Measurements from ENCODE around the gene KLHL40. TPM values are rescaled to one million over a fixed set of nuclear protein-coding genes. Genes with fewer than 3 reads are reported as not detected.

Gene KLHL40
- total RNA-seq, 1 experiment from 2014 or later: not detected

DNA sequence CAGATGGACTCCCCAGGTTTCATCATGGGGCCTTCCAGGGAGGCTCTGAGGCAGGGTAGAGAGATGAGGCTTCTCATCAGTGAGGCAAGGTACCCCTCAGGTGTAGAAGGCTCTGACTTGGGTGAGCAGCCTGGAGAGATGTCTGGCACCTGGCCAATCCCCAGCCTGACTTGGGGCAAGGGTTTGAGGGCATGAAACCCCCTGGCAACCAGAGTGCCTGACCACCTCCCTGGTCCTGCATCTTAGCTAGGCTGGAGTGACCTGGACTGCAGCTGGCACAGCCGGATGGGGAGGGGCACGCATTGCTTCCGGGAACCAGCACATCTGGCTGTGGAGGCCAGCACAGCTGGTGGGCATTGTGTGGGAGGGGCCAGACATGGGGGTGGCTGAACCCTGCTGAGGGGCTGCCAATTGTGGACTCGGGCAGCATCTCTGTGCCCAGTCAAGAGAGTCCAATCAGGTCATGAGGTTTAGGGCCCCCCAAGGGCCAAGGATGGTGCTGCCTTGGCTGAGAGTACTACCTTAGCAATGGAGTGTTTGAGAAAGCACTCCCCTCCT is 29.9 kb upstream of the KLHL40 start:
- peak; percentile 38 for DNase-seq
- no peak overlapping the region for H3K9ac ChIP-seq (ENCODE audit: extremely low read depth, insufficient read length, low read length)

More for the DNA sequence above, 29.9 kb upstream of the KLHL40 start:
- Histone ChIP-seq H4K5ac (ENCODE audit: insufficient read length, low read depth, low read length) (no peak overlapping the region), H2BK15ac (ENCODE audit: low read depth, low read length) (no peak overlapping the region), H3K23me2 (ENCODE audit: insufficient read length, low read depth, low read length, poor library complexity, severe bottlenecking) (no peaks in the 10 kb centered on the region), H2BK120ac (ENCODE audit: low read depth, low read length, poor library complexity, severe bottlenecking) (no peak overlapping the region), H2BK5ac (ENCODE audit: insufficient read length, low read length) (no peak overlapping the region), H3K79me2 (ENCODE audit: insufficient read depth, low read length) (no peaks in the 10 kb centered on the region), H3K18ac (ENCODE audit: insufficient read length, low read depth, low read length) (no peak overlapping the region), H2BK12ac (ENCODE audit: insufficient read length, low read depth, low read length) (no peak overlapping the region), H3K27me3 (ENCODE audit: insufficient read depth, low read length) (no peaks in the 10 kb centered on the region), H3K23ac (ENCODE audit: insufficient read length, low read depth, low read length) (no peak overlapping the region), H3K27ac (ENCODE audit: insufficient read length, low read depth, low read length) (no peak overlapping the region), H3K56ac (ENCODE audit: insufficient read length, low read depth, low read length) (no peak overlapping the region), H2AFZ (ENCODE audit: low read length) (no peak overlapping the region), H3K14ac (ENCODE audit: insufficient read depth, low read length) (peak overlapping the region; percentile 47; the same call in 1 of the 2 replicates), H4K20me1 (ENCODE audit: control insufficient read depth, insufficient read depth, insufficient read length) (no peaks in the 10 kb centered on the region), H2AK5ac (ENCODE audit: insufficient read length, low read length) (no peak overlapping the region), H3K4me1 (ENCODE audit: insufficient read depth, low read length) (peaks cover 9% of the 10 kb centered on the region; the same call in 1 of the 2 replicates), H3K4me2 (ENCODE audit: insufficient read depth, insufficient read length, low read length) (no peak overlapping the region), H3K79me1 (ENCODE audit: insufficient read depth, low read depth, low read length, poor library complexity, severe bottlenecking) (no peaks in the 10 kb centered on the region), H3K9me3 (ENCODE audit: control insufficient read depth, low read depth, low read length) (no peaks in the 10 kb centered on the region), H4K91ac (ENCODE audit: insufficient read length, low read depth, low read length) (no peak overlapping the region), H3K4ac (ENCODE audit: low read depth, low read length) (no peak overlapping the region), H3T11ph (ENCODE audit: low read length) (no peak overlapping the region), H2BK20ac (ENCODE audit: low read depth, low read length, poor library complexity, severe bottlenecking) (no peak overlapping the region), H4K8ac (replicated peaks; ENCODE audit: insufficient read length, low read depth, low read length) (no peak overlapping the region)
- TF ChIP-seq, protein P1, sequence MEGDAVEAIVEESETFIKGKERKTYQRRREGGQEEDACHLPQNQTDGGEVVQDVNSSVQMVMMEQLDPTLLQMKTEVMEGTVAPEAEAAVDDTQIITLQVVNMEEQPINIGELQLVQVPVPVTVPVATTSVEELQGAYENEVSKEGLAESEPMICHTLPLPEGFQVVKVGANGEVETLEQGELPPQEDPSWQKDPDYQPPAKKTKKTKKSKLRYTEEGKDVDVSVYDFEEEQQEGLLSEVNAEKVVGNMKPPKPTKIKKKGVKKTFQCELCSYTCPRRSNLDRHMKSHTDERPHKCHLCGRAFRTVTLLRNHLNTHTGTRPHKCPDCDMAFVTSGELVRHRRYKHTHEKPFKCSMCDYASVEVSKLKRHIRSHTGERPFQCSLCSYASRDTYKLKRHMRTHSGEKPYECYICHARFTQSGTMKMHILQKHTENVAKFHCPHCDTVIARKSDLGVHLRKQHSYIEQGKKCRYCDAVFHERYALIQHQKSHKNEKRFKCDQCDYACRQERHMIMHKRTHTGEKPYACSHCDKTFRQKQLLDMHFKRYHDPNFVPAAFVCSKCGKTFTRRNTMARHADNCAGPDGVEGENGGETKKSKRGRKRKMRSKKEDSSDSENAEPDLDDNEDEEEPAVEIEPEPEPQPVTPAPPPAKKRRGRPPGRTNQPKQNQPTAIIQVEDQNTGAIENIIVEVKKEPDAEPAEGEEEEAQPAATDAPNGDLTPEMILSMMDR (conservative IDR thresholded peaks at IDR 0.05): no peak
- WGBS (ENCODE audit: extremely low coverage, insufficient read length, low lambda C conversion rate): no CpG with 5 or more reads among the region's 4 CpGs
- peaks cover 1 to 21% (median 6%) of the 10 kb centered on the region in 3 experiments; a peak in 5 of 7 replicates for H3K36me3 Mint-ChIP-seq (ENCODE audit: insufficient read depth in 1 of 3, low read depth in 3 of 3)
- H3K4me3 Mint-ChIP-seq: peak overlapping the region; percentile 57 to 72
- H3K9me3 Mint-ChIP-seq: no peaks in the 10 kb centered on the region
- H3K4me1 Mint-ChIP-seq: peaks cover 32 to 43% of the 10 kb centered on the region in 2 experiments
- H3K27ac Mint-ChIP-seq: no peak overlapping the region
- no peaks in the 10 kb centered on the region for H3K27me3 Mint-ChIP-seq (ENCODE audit: low read depth)

Measured in H9 (cell line).